Natural killer cell (primary cell): Measurements from ENCODE around the gene RAB31. TPM values are rescaled to one million over a fixed set of nuclear protein-coding genes. Genes with fewer than 3 reads are reported as not detected.

Experiments
- ATAC-seq, 3 donors: fragments of 150-1000 bp in 2 of 3; fragments of 200-7000 bp in 1 of 3; cut with Tn5 transposase; 1 replicate in 1 of 3; 2 replicates in 2 of 3; pipeline ENCODE4 v1.10.0; 2021; ENCODE audit warnings: mild to moderate bottlenecking in 2 of 3, moderate library complexity in 2 of 3
- DNase-seq, 2 donors: peaks; one replicate each; pipeline versions ENCODE4 v3.0.0 to v3.0.0-alpha.2; 2013 to 2021; ENCODE audit warnings: mixed read lengths in 1 of 2
- H3K27ac ChIP-seq: one replicate; pipeline ENCODE4 v1.5.1; 2013; ENCODE audit warnings: mild to moderate bottlenecking, low read length
- H3K27me3 ChIP-seq: one replicate; pipeline ENCODE4 v1.6.1; 2013; ENCODE audit warnings: low read length; ENCODE audit not compliant: control insufficient read depth, insufficient read depth
- H3K36me3 ChIP-seq: one replicate; pipeline ENCODE4 v1.6.1; 2013; ENCODE audit warnings: low read length; ENCODE audit not compliant: control insufficient read depth, insufficient read depth
- H3K4me1 ChIP-seq: one replicate; pipeline ENCODE4 v1.6.1; 2013; ENCODE audit warnings: low read length; ENCODE audit not compliant: control insufficient read depth, insufficient read depth
- H3K4me3 ChIP-seq: one replicate; pipeline ENCODE4 v1.5.1; 2013; ENCODE audit warnings: low read length
- H3K9me3 ChIP-seq: one replicate; pipeline ENCODE4 v1.6.1; 2013; ENCODE audit warnings: low read length; ENCODE audit not compliant: control insufficient read depth, insufficient read depth
- H3K27ac Mint-ChIP-seq, 2 donors: one replicate each; pipeline ENCODE4 v1.8.0; 2022; ENCODE audit warnings: mild to moderate bottlenecking in 2 of 2, mixed read lengths in 2 of 2, moderate library complexity in 1 of 2
- H3K27me3 Mint-ChIP-seq, 2 donors: one replicate each; pipeline ENCODE4 v1.8.0; 2022; ENCODE audit warnings: low read depth in 2 of 2, mixed read lengths in 2 of 2
- H3K36me3 Mint-ChIP-seq: one replicate; pipeline ENCODE4 v1.8.0; 2022; ENCODE audit warnings: mixed read lengths
- H3K4me1 Mint-ChIP-seq, 2 donors: one replicate each; pipeline ENCODE4 v1.8.0; 2022; ENCODE audit warnings: mixed read lengths in 2 of 2
- H3K4me3 Mint-ChIP-seq: one replicate; pipeline ENCODE4 v1.8.0; 2022; ENCODE audit warnings: mild to moderate bottlenecking, moderate library complexity, mixed read lengths
- H3K9me3 Mint-ChIP-seq, 2 donors: one replicate each; pipeline ENCODE4 v1.8.0; 2022; ENCODE audit warnings: mixed read lengths in 2 of 2
- WGBS: methylation state at CpG from one replicate; pipeline ENCODE4 v1.1.7; 2013; ENCODE audit warnings: missing lambda C conversion rate; ENCODE audit not compliant: insufficient coverage; 5-methylcytosine and 5-hydroxymethylcytosine counted together
- intact Hi-C: fragments of 100-400 bp; cut with micrococcal nuclease; formaldehyde crosslinking; loops from one replicate; pipeline ENCODE4 v1.14.2; 2022
- total RNA-seq, 4 donors: library from RNA; stranded (reverse); fragments of 120-200 nt in 1 of 4; gene quantifications; one replicate each; pipeline versions ENCODE4 v1.2.3 to v1.2.4, GENCODE V29; 2013 to 2022
- TF ChIP-seq, protein P1 (sequence below): fragments of 200-600 bp; IDR thresholded peaks from one replicate; pipeline ENCODE4 v1.8.0; 2022; ENCODE audit warnings: antibody characterized with exemption

Gene RAB31
- total RNA-seq, 3 donors from 2014 or later (not counting 1 experiment from before 2014, with no cell fraction given) = 5.3 to 26.1 (median 9.9) TPM

DNA sequence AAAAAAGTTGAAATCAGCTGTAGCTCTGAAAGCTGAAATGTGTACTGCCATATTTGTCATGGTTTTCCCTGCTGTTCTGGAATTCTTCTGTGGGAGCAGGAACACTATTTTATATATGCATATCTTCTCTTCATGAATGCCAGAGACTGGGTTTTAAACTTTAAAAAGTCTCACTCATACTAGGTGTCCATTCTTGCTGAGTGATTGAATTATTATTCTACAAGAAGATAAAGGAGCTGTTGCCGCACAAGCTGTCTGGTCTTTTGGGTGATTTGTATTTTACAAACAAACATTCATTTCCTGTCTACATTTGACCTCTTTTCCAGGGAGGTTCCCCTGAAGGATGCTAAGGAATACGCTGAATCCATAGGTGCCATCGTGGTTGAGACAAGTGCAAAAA, 137.2 kb downstream of the RAB31 start:
- ATAC-seq (no peak), DNase-seq (no peak)
- Mint-ChIP-seq H3K36me3 (no peaks in the 10 kb centered on the region), H3K4me3 (no peak overlapping the region), H3K9me3 (no peaks in the 10 kb centered on the region), H3K4me1 (no peaks in the 10 kb centered on the region), H3K27ac (no peak overlapping the region), H3K27me3 (peaks cover 13 to 16% of the 10 kb centered on the region in 2 donors)
- H3K9me3 ChIP-seq = no peaks in the 10 kb centered on the region
- WGBS = 95% methylated on average over 3 of the region's 3 CpGs
- no peaks in the 10 kb centered on the region for H3K4me1 ChIP-seq
- TF ChIP-seq, protein P1, sequence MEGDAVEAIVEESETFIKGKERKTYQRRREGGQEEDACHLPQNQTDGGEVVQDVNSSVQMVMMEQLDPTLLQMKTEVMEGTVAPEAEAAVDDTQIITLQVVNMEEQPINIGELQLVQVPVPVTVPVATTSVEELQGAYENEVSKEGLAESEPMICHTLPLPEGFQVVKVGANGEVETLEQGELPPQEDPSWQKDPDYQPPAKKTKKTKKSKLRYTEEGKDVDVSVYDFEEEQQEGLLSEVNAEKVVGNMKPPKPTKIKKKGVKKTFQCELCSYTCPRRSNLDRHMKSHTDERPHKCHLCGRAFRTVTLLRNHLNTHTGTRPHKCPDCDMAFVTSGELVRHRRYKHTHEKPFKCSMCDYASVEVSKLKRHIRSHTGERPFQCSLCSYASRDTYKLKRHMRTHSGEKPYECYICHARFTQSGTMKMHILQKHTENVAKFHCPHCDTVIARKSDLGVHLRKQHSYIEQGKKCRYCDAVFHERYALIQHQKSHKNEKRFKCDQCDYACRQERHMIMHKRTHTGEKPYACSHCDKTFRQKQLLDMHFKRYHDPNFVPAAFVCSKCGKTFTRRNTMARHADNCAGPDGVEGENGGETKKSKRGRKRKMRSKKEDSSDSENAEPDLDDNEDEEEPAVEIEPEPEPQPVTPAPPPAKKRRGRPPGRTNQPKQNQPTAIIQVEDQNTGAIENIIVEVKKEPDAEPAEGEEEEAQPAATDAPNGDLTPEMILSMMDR = no peak
- no peaks in the 10 kb centered on the region for H3K27me3 ChIP-seq
- no peaks in the 10 kb centered on the region for H3K36me3 ChIP-seq
- no peak overlapping the region for H3K27ac ChIP-seq
- H3K4me3 ChIP-seq = no peak overlapping the region
- intact Hi-C loops = no loop called here

- WGBS = 79% methylated on average over 10 of the region's 10 CpGs
- Mint-ChIP-seq H3K9me3 (no peaks in the 10 kb centered on the region), H3K4me1 (no peaks in the 10 kb centered on the region), H3K36me3 (no peaks in the 10 kb centered on the region), H3K27me3 (peaks cover 13 to 16% of the 10 kb centered on the region in 2 donors), H3K27ac (no peak overlapping the region), H3K4me3 (no peak overlapping the region)
- H3K27me3 ChIP-seq = no peaks in the 10 kb centered on the region
- no peak overlapping the region for H3K4me3 ChIP-seq
- DNase-seq (no peak), ATAC-seq (no peak)
- H3K36me3 ChIP-seq = no peaks in the 10 kb centered on the region
- TF ChIP-seq, protein P1 = no peak
- H3K27ac ChIP-seq = no peak overlapping the region
- no peaks in the 10 kb centered on the region for H3K9me3 ChIP-seq
- intact Hi-C loops = no loop called here
- H3K4me1 ChIP-seq = no peaks in the 10 kb centered on the region
These were observed 138.2 kb downstream of the RAB31 start for GRCh38 chr18:9846162-9846925.

GRCh38 chr18:9848170-9848879, 140.2 kb downstream of the RAB31 start:
- no peak overlapping the region for H3K27ac Mint-ChIP-seq
- no peak for ATAC-seq
- no peaks in the 10 kb centered on the region for H3K9me3 ChIP-seq
- H3K9me3 Mint-ChIP-seq = no peaks in the 10 kb centered on the region
- no peaks in the 10 kb centered on the region for H3K36me3 ChIP-seq
- intact Hi-C loops = no loop called here
- no peak overlapping the region for H3K4me3 Mint-ChIP-seq
- H3K27me3 ChIP-seq = no peaks in the 10 kb centered on the region
- H3K27me3 Mint-ChIP-seq = peaks cover 13 to 16% of the 10 kb centered on the region in 2 donors
- TF ChIP-seq, protein P1 = no peak
- H3K36me3 Mint-ChIP-seq = no peaks in the 10 kb centered on the region
- H3K4me1 ChIP-seq = no peaks in the 10 kb centered on the region
- WGBS = 85% methylated on average over 5 of the region's 5 CpGs
- no peaks in the 10 kb centered on the region for H3K4me1 Mint-ChIP-seq
- no peak for DNase-seq
- no peak overlapping the region for H3K27ac ChIP-seq
- no peak overlapping the region for H3K4me3 ChIP-seq
